Activated naive CD4-positive, alpha-beta T cell treated with anti-CD3 and anti-CD28 coated beads for 36 hours (primary cell): Measurements from ENCODE around the gene ALX3. TPM values are rescaled to one million over a fixed set of nuclear protein-coding genes. Genes with fewer than 3 reads are reported as not detected.
"Not testable (repeated sequence)": the region's sequence is repeated elsewhere in the genome, so short reads cannot be mapped to it uniquely, and the experiment has no call there.

Source experiments
- CTCF ChIA-PET: fragments of 350-600 bp; sonication (Branson Sonifier 250); formaldehyde crosslinking; loops from one replicate; lab custom pipeline; 2021; ENCODE audit warnings: antibody characterized with exemption; lab: Charles Lee
- DNase-seq: peaks from one replicate; pipeline ENCODE4 v3.0.0-alpha.2; 2020
- H3K27ac Mint-ChIP-seq: one replicate; pipeline ENCODE4 v1.8.0; 2021; ENCODE audit warnings: mild to moderate bottlenecking, mixed read lengths
- H3K27me3 Mint-ChIP-seq: one replicate; pipeline ENCODE4 v1.8.0; 2021; ENCODE audit warnings: low read depth, mixed read lengths
- H3K36me3 Mint-ChIP-seq: one replicate; pipeline ENCODE4 v1.8.0; 2021; ENCODE audit warnings: low read depth, mixed read lengths
- H3K4me1 Mint-ChIP-seq: one replicate; pipeline ENCODE4 v1.8.0; 2021; ENCODE audit warnings: low read depth, mixed read lengths
- H3K4me3 Mint-ChIP-seq: one replicate; pipeline ENCODE4 v1.8.0; 2021; ENCODE audit warnings: mild to moderate bottlenecking, moderate library complexity, mixed read lengths
- H3K9me3 Mint-ChIP-seq: one replicate; pipeline ENCODE4 v1.8.0; 2021; ENCODE audit warnings: mixed read lengths
- intact Hi-C: fragments of 100-400 bp; cut with micrococcal nuclease; formaldehyde crosslinking; loops from one replicate; pipeline ENCODE4 v1.15.1; 2023
- total RNA-seq, 2 experiments: library from RNA; stranded (reverse); gene quantifications; one replicate each; pipeline ENCODE4 v1.2.3, GENCODE V29; 2021

Gene ALX3
- total RNA-seq, 2 experiments from 2014 or later, result not detected

DNA sequence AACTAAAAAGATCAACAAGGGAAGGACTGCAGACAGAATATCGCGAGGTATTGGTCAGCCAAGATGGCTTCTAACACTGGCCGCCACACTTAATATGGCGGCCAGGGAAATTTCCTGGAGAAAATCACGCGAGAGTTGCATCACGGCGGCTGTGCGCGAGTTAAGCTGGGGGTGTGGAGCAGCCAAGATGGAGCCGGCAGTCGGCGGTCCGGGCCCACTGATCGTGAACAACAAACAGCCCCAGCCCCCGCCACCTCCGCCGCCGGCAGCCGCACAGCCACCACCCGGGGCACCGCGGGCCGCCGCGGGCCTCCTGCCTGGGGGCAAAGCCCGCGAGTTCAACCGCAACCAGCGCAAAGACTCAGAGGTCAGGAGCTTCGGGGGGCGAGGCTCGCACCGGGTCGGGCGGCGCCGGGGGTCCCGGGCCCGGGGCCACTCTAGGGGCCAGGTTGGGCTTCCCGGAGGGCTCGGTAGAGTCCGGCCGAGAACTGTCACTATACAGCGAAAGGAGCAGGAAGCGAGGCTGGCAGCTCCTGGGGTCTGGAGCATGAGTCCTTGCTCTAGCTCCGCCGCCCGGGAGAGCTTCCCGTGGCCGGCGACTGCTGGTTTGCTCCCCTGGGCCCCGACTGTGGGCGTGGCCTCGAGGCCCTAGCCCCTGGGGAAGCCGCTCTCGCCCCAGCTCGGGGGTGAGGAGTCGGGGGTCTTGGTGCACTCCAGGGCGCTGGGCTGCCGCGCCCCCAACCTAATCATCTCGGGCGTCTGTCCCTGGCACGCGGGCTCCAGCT, 35.8 kb downstream of the ALX3 start, which contains the start of gene STRIP1:
Gene STRIP1, plus strand, starts transcription at position 174 of the 785 bp plus-strand sequence. Its CDS starts 14 bp downstream, at position 188.
- peak within 1 kb of the TSS; percentile 79 for H3K27ac Mint-ChIP-seq
- intact Hi-C loops, result loop anchor here (1.0 to 5.0 kb wide), 10 partner anchors 30 to 1287 kb away; partner anchors contain the start of genes AHCYL1, GNAI3, LAMTOR5 and PSMA5
- H3K9me3 Mint-ChIP-seq, result no peaks in the 10 kb centered on the region
- CTCF ChIA-PET, result interaction anchor here (0.8 to 4.5 kb wide), 9 partner anchors 10 to 258 kb away, joined by 3 to 33 read pairs (median 4); partner anchors contain the start of gene AHCYL1
- H3K4me1 Mint-ChIP-seq, result peaks cover 51% of the 10 kb centered on the region
- peaks cover 8% of the 10 kb centered on the region for H3K36me3 Mint-ChIP-seq
- no peaks in the 10 kb centered on the region for H3K27me3 Mint-ChIP-seq
- peak; percentile 96 for DNase-seq
- H3K4me3 Mint-ChIP-seq, result peak within 1 kb of the TSS; percentile 91

DNA sequence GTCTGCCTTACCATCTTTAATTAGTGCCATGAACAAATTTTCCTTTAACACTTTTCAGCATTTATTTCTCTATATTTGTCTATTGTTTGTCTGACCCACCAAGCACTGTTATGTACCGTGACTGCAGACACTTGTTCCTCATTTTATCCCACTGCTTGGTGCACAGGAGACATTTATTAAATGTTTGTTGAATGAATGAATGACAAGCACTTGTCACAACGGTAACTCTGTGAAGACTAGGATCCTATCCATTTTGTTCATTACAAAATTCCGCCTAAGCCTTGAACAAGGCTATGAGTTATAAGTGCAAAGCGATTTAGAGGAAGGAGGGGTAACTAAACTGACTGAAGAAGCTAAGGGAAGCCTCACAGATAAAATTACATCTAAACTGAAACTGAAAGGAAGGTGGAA, 36.4 kb downstream of the ALX3 start:
- H3K36me3 Mint-ChIP-seq, result peaks cover 8% of the 10 kb centered on the region
- peak overlapping the region; percentile 81 for H3K4me3 Mint-ChIP-seq
- CTCF ChIA-PET, result interaction anchor here (1.1 to 4.5 kb wide), 6 partner anchors 18 to 257 kb away, joined by 4 to 33 read pairs (median 7); partner anchors contain the start of gene AHCYL1
- H3K27ac Mint-ChIP-seq, result peak overlapping the region; percentile 74
- peaks cover 51% of the 10 kb centered on the region for H3K4me1 Mint-ChIP-seq
- no peak for DNase-seq
- no peaks in the 10 kb centered on the region for H3K9me3 Mint-ChIP-seq
- H3K27me3 Mint-ChIP-seq, result no peaks in the 10 kb centered on the region
- intact Hi-C loops, result loop anchor here (1.0 to 5.0 kb wide), 10 partner anchors 30 to 1287 kb away; partner anchors contain the start of genes AHCYL1, GNAI3, LAMTOR5 and PSMA5

DNA sequence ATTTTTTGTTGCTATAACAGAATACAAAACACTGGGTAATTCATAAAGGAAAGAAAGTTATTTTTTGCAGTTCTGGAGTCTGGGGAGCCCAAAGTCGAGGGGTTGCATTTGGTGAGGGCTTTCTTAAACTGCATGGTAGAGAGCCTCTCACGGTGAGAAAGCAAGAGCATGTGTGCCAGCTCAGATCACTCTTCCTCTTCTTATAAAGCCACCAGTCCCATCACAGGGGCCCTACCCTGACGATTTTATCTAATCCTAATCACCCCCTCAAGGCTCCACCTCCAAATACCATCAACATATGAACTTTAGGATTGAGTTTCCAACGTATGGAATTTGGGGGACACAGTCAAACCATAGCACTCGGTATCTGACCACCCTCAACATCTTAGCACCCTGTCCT, 37.1 kb downstream of the ALX3 start:
- intact Hi-C loops, result loop anchor here (5.0 kb wide), 3 partner anchors 844 to 1286 kb away; partner anchors contain the start of genes STXBP3 and TMEM167B
- DNase-seq, result no peak
- H3K9me3 Mint-ChIP-seq, result no peaks in the 10 kb centered on the region
- CTCF ChIA-PET, result interaction anchor here (0.8 to 2.0 kb wide), 2 partner anchors 49 to 174 kb away, joined by 3 to 12 read pairs; partner anchors contain the start of gene AHCYL1
- H3K4me3 Mint-ChIP-seq, result peak overlapping the region; percentile 81
- peaks cover 3% of the 10 kb centered on the region for H3K36me3 Mint-ChIP-seq
- no peaks in the 10 kb centered on the region for H3K27me3 Mint-ChIP-seq
- peak overlapping the region; percentile 74 for H3K27ac Mint-ChIP-seq
- peaks cover 51% of the 10 kb centered on the region for H3K4me1 Mint-ChIP-seq

DNA sequence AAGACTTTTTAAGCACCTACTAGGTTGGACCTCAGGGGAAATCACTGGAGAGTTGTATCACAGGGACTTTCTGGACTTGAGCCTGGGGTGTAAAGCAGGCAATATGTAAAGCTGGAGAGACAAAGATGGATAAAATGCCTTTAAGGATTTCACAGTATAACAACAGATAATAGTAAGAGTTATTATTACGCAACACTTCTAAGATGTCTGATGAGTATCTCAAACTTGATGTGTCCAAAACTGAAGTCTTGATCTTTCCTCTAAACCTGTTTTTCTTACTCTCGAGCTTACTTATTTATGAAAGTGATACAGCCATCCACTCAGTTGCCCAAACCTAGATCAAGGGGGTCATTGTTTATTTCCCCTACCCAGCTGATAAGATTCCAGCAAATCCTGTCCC, 38.1 kb downstream of the ALX3 start:
- no peak overlapping the region for H3K27ac Mint-ChIP-seq
- H3K36me3 Mint-ChIP-seq, result no peaks in the 10 kb centered on the region
- H3K4me1 Mint-ChIP-seq, result peaks cover 51% of the 10 kb centered on the region
- CTCF ChIA-PET, result interaction anchor here (0.5 to 1.2 kb wide), 2 partner anchors 74 to 134 kb away, joined by 4 to 5 read pairs; no protein-coding TSS in a partner anchor
- no peaks in the 10 kb centered on the region for H3K9me3 Mint-ChIP-seq
- intact Hi-C loops, result loop anchor here (5.0 kb wide), 3 partner anchors 845 to 1285 kb away; partner anchors contain the start of genes STXBP3 and TMEM167B
- no peaks in the 10 kb centered on the region for H3K27me3 Mint-ChIP-seq
- DNase-seq, result no peak
- H3K4me3 Mint-ChIP-seq, result no peak overlapping the region

DNA sequence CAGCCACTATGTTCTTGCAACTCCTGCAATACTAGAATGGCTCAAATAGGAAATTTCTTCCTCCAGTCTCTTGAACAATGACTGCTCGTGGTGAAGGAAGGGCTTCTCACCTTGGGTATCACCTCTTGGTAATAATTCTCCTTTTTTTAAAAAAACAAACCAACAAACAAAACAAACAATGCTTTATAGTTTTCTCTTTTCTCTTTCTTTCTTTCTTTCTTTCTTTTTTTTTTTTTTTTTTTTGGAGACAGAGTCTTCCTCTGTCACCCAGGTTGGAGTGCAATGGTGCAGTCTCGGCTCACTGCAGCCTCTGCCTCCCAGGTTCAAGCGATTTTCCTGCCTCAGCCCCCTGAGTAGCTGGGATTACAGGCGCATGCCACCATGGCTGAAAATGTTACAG, 39.8 kb downstream of the ALX3 start:
- DNase-seq, H3K9me3 Mint-ChIP-seq, H3K27me3 Mint-ChIP-seq, H3K36me3 Mint-ChIP-seq: not testable (repeated sequence)
- CTCF ChIA-PET, result interaction anchor here (0.6 to 2.9 kb wide), 17 partner anchors 8 to 390 kb away, joined by 3 to 35 read pairs (median 8); partner anchors contain the start of genes AHCYL1 and ALX3
- peak overlapping the region; percentile 80 for H3K4me3 Mint-ChIP-seq
- intact Hi-C loops, result loop anchor here (5.0 kb wide), 3 partner anchors 847 to 1283 kb away; partner anchors contain the start of genes STXBP3 and TMEM167B
- H3K4me1 Mint-ChIP-seq, result peaks cover 39% of the 10 kb centered on the region
- H3K27ac Mint-ChIP-seq, result peak overlapping the region; percentile 87

DNA sequence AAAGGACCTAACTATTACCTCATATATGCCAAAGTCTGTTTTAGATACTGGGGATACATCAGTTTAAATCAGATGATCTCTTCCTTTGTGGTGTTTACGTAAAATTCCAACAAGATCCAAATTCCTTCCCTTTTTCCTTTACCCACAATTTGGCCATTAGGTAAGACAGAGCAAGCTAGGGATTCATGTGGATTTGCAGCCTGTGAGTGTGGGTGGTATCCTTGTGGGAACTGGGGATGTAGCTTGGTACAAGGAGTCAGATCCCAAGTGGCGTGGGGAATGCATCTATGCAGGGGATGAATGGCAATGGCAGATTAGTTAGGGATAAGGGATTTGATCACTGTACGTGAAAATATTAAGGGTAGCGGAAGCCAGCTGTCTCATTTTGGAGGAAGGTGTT, 45.9 kb downstream of the ALX3 start:
- peaks cover 10% of the 10 kb centered on the region for H3K36me3 Mint-ChIP-seq
- no peaks in the 10 kb centered on the region for H3K9me3 Mint-ChIP-seq
- no peaks in the 10 kb centered on the region for H3K4me1 Mint-ChIP-seq
- CTCF ChIA-PET, result interaction anchor here (0.8 to 2.8 kb wide), 4 partner anchors 10 to 35 kb away, joined by 3 to 9 read pairs (median 3); no protein-coding TSS in a partner anchor
- no peaks in the 10 kb centered on the region for H3K27me3 Mint-ChIP-seq
- no peak overlapping the region for H3K27ac Mint-ChIP-seq
- intact Hi-C loops, result no loop called here
- no peak for DNase-seq
- H3K4me3 Mint-ChIP-seq, result no peak overlapping the region

DNA sequence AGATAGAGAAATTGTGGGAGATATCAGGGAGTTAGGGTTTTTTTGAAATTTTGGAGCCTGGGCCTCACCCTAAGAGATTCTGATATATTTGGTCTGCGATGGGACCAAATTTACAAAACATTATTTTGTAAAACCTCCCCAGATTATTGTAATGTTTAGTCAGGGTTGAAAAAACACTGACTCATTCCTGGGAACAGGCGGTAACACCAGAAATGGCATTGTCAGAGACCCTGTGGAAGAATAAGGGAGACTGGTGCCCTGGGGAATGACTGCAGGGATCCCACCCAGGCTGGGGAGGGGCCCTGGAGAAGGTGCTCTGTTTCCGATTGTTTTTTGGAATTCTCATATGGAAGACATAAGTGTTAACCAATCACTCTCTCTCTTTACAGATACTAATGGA, 49.2 kb downstream of the ALX3 start:
- intact Hi-C loops, result no loop called here
- CTCF ChIA-PET, result interaction anchor here (3.9 kb wide), 1 partner anchor 8 kb away, joined by 20 read pairs; no protein-coding TSS in a partner anchor
- H3K4me3 Mint-ChIP-seq, result no peak overlapping the region
- H3K27me3 Mint-ChIP-seq, result no peaks in the 10 kb centered on the region
- H3K9me3 Mint-ChIP-seq, result no peaks in the 10 kb centered on the region
- no peaks in the 10 kb centered on the region for H3K4me1 Mint-ChIP-seq
- H3K27ac Mint-ChIP-seq, result no peak overlapping the region
- no peak for DNase-seq
- peaks cover 29% of the 10 kb centered on the region for H3K36me3 Mint-ChIP-seq

DNA sequence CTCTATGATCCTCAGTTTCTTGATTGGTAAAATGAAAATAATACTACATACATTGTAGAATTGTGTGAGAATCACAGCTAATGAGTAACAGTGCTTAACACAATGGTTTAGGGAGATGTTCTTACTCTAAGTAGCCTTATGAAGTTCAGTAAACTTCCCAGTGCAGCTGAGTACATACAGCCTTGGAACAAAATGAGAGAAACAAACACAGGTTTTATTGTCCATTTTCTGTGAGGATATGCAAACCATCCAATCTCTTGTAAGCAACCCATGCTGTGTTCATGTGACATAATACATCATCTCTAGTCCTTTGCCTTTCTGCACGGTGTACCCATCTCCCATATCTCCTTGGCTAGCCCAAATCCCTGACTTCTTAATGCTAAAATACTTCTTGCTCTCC, 50.7 kb downstream of the ALX3 start:
- Mint-ChIP-seq H3K4me3 (no peak overlapping the region), H3K27me3 (no peaks in the 10 kb centered on the region), H3K27ac (no peak overlapping the region), H3K9me3 (no peaks in the 10 kb centered on the region), H3K36me3 (peaks cover 33% of the 10 kb centered on the region), H3K4me1 (no peaks in the 10 kb centered on the region)
- DNase-seq, result no peak
- intact Hi-C loops, result no loop called here
- CTCF ChIA-PET, result interaction anchor here (0.6 to 3.9 kb wide), 8 partner anchors 10 to 86 kb away, joined by 3 to 20 read pairs (median 4); partner anchors contain the start of gene AHCYL1

DNA sequence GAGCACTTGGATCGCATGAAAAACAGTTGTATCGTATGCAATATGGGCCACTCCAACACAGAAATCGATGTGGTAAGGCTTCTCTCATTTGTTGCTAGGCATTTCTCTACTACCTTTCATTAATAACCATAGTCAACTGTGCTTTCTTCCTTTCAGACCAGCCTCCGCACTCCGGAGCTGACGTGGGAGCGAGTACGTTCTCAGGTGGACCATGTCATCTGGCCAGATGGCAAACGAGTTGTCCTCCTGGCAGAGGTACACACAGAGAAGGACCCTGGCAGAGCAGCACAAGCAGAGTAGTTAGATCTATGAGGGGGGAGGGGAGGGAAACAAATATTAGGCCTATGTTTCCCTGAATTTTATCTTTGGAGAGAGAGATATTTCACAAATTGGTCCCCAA, 52.1 kb downstream of the ALX3 start:
- no peaks in the 10 kb centered on the region for H3K9me3 Mint-ChIP-seq
- DNase-seq, result no peak
- intact Hi-C loops, result no loop called here
- no peaks in the 10 kb centered on the region for H3K27me3 Mint-ChIP-seq
- H3K27ac Mint-ChIP-seq, result no peak overlapping the region
- no peak overlapping the region for H3K4me3 Mint-ChIP-seq
- peaks cover 32% of the 10 kb centered on the region for H3K36me3 Mint-ChIP-seq
- CTCF ChIA-PET, result interaction anchor here (1.8 to 3.9 kb wide), 2 partner anchors 11 to 34 kb away, joined by 4 to 20 read pairs; partner anchors contain the start of gene AHCYL1
- no peaks in the 10 kb centered on the region for H3K4me1 Mint-ChIP-seq

DNA sequence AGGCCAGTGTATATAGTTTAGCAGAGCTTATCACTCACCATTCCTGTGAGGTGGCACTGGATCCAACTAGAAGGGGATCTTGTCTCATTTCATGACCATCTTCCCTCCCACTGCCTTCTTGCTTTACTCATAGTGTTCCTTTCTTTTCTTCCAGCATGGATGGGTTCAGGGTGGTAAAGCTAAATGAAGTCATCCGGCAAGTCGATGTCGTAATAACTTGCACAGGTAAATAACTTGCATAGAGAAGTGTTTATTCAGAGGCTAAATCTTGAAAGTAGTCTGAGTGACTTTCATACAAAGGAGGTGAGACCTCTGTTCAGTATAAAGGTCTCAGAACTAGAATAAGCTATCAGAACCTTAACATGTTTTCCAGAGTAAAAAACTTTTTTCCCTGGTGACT, 52.7 kb downstream of the ALX3 start:
- no peak for DNase-seq
- CTCF ChIA-PET, result interaction anchor here (1.8 to 3.9 kb wide), 2 partner anchors 12 to 34 kb away, joined by 4 to 20 read pairs; partner anchors contain the start of gene AHCYL1
- intact Hi-C loops, result no loop called here
- H3K9me3 Mint-ChIP-seq, result no peaks in the 10 kb centered on the region
- H3K27ac Mint-ChIP-seq, result no peak overlapping the region
- H3K4me3 Mint-ChIP-seq, result no peak overlapping the region
- H3K27me3 Mint-ChIP-seq, result no peaks in the 10 kb centered on the region
- no peaks in the 10 kb centered on the region for H3K4me1 Mint-ChIP-seq
- H3K36me3 Mint-ChIP-seq, result peaks cover 30% of the 10 kb centered on the region

DNA sequence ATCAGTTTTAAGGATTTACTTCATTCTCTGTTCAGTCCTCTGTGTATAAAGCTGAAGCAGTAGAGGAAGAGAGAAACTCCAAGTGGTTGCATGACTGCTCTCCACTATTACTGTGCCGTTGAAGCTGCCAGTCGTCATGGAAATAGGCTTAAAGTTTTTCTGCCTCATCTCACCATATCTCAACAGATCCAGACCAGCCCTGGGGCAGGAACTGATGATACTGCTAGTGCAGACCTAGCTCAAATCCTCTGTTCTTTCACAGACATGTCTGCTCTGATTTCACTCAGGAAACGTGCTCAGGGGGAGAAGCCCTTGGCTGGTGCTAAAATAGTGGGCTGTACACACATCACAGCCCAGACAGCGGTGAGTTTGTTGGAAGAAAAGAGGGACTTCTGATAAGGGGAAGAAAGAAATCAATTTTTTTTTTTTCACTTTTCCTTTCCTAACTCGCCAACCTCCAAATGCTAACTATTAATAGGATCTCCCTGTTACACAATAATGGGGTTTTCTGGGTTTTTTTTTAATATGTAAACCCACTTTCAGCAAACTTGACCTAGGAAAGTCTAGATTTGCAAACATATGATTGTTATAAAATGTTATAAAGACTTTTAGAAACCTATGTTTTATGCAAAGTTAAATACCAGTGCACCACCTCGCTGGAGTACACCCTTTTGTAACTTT, 58.2 kb downstream of the ALX3 start:
- peaks cover 28% of the 10 kb centered on the region for H3K36me3 Mint-ChIP-seq
- intact Hi-C loops, result no loop called here

More for the DNA sequence above, 58.2 kb downstream of the ALX3 start:
- Mint-ChIP-seq H3K9me3 (no peaks in the 10 kb centered on the region), H3K4me3 (no peak overlapping the region), H3K27me3 (no peaks in the 10 kb centered on the region), H3K4me1 (no peaks in the 10 kb centered on the region), H3K27ac (no peak overlapping the region)
- DNase-seq, result no peak
- CTCF ChIA-PET, result interaction anchor here (0.7 to 2.7 kb wide), 10 partner anchors 14 to 372 kb away, joined by 3 to 22 read pairs (median 6); partner anchors contain the start of gene AHCYL1
